A549 (cell line): ENCODE data around the gene BPIFA3. TPM values are rescaled to one million over a fixed set of nuclear protein-coding genes. Genes with fewer than 3 reads are reported as not detected.

Source experiments
- ATAC-seq, 2 experiments: fragments of 200-7000 bp in 1 of 2; fragments of >200 bp in 1 of 2; cut with Nextera tagmentation in 1 of 2; cut with Tn5 transposase in 1 of 2; 3 replicates each; pipeline versions ENCODE4 v1.8.0 to v1.9.1; 2018 to 2020; ENCODE audit warnings: mild to moderate bottlenecking in 1 of 2, moderate library complexity in 1 of 2
- CTCF ChIA-PET: fragments of 300-600 bp; sonication (Branson Sonifier 250); formaldehyde crosslinking; extraction: SDS; loops from one replicate; lab custom pipeline; 2021; ENCODE audit warnings: antibody characterized with exemption, inconsistent platforms; lab: Yijun Ruan, JAX
- POLR2A ChIA-PET: fragments of 350-600 bp; formaldehyde crosslinking; extraction: SDS; loops from one replicate; lab custom pipeline; 2021; ENCODE audit warnings: antibody characterized with exemption, inconsistent platforms; lab: Yijun Ruan, JAX
- DNase-seq, 2 experiments: peaks; one replicate each; pipeline versions ENCODE4 v3.0.0 to v3.0.0-alpha.2; 2011 to 2016; ENCODE audit warnings: low read depth in 1 of 2, low spot score in 1 of 2
- FAIRE-seq: peaks from 2 replicates; lab custom pipeline; 2011; peaks lifted over from hg19 to GRCh38; lab: Jason Lieb, UNC
- H3K27ac ChIP-seq, 2 experiments: fragments of >200 bp; sonication (Bioruptor Twin); formaldehyde crosslinking; 3 replicates each; pipeline ENCODE4 v1.5.1; 2016 to 2017
- H3K4me1 ChIP-seq: fragments of >200 bp; sonication (Bioruptor Twin); formaldehyde crosslinking; 3 replicates; pipeline ENCODE4 v1.6.1; 2016
- H3K4me2 ChIP-seq: fragments of >200 bp; sonication (Bioruptor Twin); formaldehyde crosslinking; 3 replicates; pipeline ENCODE4 v1.6.1; 2016
- H3K4me3 ChIP-seq: fragments of >200 bp; sonication (Bioruptor Twin); formaldehyde crosslinking; 3 replicates; pipeline ENCODE4 v1.5.1; 2016
- H3K9me3 ChIP-seq: fragments of >200 bp; sonication (Bioruptor Twin); formaldehyde crosslinking; 3 replicates; pipeline ENCODE4 v1.6.1; 2016
- ATOH8 ChIP-seq: fragments of 250-450 bp; sonication (Bioruptor Pico); IDR thresholded peaks from 2 replicates; pipeline ENCODE4 v1.5.0; 2020; ENCODE audit warnings: low read depth, mild to moderate bottlenecking, moderate library complexity
- CBX2 ChIP-seq: fragments of 200-600 bp; sonication (generic); IDR thresholded peaks from 2 replicates; pipeline ENCODE4 v1.6.1; 2016; ENCODE audit warnings: low read depth, mild to moderate bottlenecking, borderline replicate concordance
- CHD4 ChIP-seq: fragments of 200-600 bp; sonication (generic); IDR thresholded peaks from 2 replicates; pipeline ENCODE4 v1.6.1; 2016; ENCODE audit warnings: antibody characterized with exemption, mild to moderate bottlenecking, borderline replicate concordance
- EHMT2 ChIP-seq: fragments of 200-600 bp; sonication (generic); IDR thresholded peaks from 2 replicates; pipeline ENCODE4 v1.6.1; 2016; ENCODE audit warnings: antibody characterized with exemption, low read depth, mild to moderate bottlenecking, moderate library complexity
- FOSB ChIP-seq: fragments of 250-450 bp; sonication (Bioruptor Pico); IDR thresholded peaks from 2 replicates; pipeline ENCODE4 v1.5.0; 2020; ENCODE audit warnings: mild to moderate bottlenecking, moderate library complexity
- FOSL2 ChIP-seq, 2 experiments: fragments of 450-650 bp in 1 of 2; fragments of >200 bp in 1 of 2; sonication (Bioruptor Twin) in 1 of 2; formaldehyde crosslinking; IDR thresholded peaks; 2 replicates each; pipeline versions ENCODE4 v1.5.0 to v1.6.1; 2016 to 2020; ENCODE audit warnings: mild to moderate bottlenecking in 1 of 2, moderate library complexity in 1 of 2
- FOXS1 ChIP-seq: fragments of 250-450 bp; sonication (Bioruptor Pico); IDR thresholded peaks from 2 replicates; pipeline ENCODE4 v1.5.0; 2020; ENCODE audit warnings: mild to moderate bottlenecking, moderate library complexity
- GATA3 ChIP-seq: IDR thresholded peaks from 2 replicates; pipeline ENCODE4 v1.6.1; 2012; ENCODE audit warnings: borderline replicate concordance
- HMGXB4 ChIP-seq: fragments of 250-450 bp; sonication (Bioruptor Pico); IDR thresholded peaks from 2 replicates; pipeline ENCODE4 v1.5.0; 2021; ENCODE audit warnings: mild to moderate bottlenecking, moderate library complexity, borderline replicate concordance
- HOXA7 ChIP-seq: fragments of 250-450 bp; sonication (Bioruptor Pico); IDR thresholded peaks from 2 replicates; pipeline ENCODE4 v1.5.0; 2020; ENCODE audit warnings: mild to moderate bottlenecking, moderate library complexity
- HOXB13 ChIP-seq: fragments of 250-450 bp; sonication (Bioruptor Pico); IDR thresholded peaks from 2 replicates; pipeline ENCODE4 v1.5.0; 2020; ENCODE audit warnings: low read depth, mild to moderate bottlenecking, moderate library complexity
- HOXB5 ChIP-seq: fragments of 250-450 bp; sonication (Bioruptor Pico); IDR thresholded peaks from 2 replicates; pipeline ENCODE4 v1.5.0; 2020; ENCODE audit warnings: mild to moderate bottlenecking, moderate library complexity
- MAFK ChIP-seq: fragments of 450-650 bp; IDR thresholded peaks from 2 replicates; pipeline ENCODE4 v1.6.1; 2014; ENCODE audit not compliant: partially characterized antibody
- POLR2A ChIP-seq: IDR thresholded peaks from 2 replicates; pipeline ENCODE4 v1.6.1; 2012; ENCODE audit warnings: mild to moderate bottlenecking, low read length
- RAD21 ChIP-seq, 2 experiments: fragments of >200 bp in 1 of 2; sonication (Bioruptor Twin) in 1 of 2; formaldehyde crosslinking in 1 of 2; IDR thresholded peaks in 1 of 2; conservative IDR thresholded peaks in 1 of 2; 2 replicates in 1 of 2; 3 replicates in 1 of 2; pipeline ENCODE4 v1.6.1; 2012 to 2018; ENCODE audit warnings: inconsistent platforms in 1 of 2
- RARB ChIP-seq: fragments of 250-450 bp; sonication (Bioruptor Pico); IDR thresholded peaks from 2 replicates; pipeline ENCODE4 v1.8.0; 2021; ENCODE audit warnings: mild to moderate bottlenecking, moderate library complexity
- RCOR1 ChIP-seq: fragments of 150-350 bp; IDR thresholded peaks from 2 replicates; pipeline ENCODE4 v1.6.1; 2014; ENCODE audit warnings: antibody characterized with exemption, low read length, low read depth
- RFX5 ChIP-seq: fragments of 450-650 bp; IDR thresholded peaks from 2 replicates; pipeline ENCODE4 v1.7.1; 2014; ENCODE audit warnings: antibody characterized with exemption, mild to moderate bottlenecking, moderate library complexity
- RNF2 ChIP-seq: fragments of 200-600 bp; sonication (generic); IDR thresholded peaks from 2 replicates; pipeline ENCODE4 v1.6.1; 2016; ENCODE audit warnings: low read depth, mild to moderate bottlenecking, antibody characterized with exemption, moderate library complexity, borderline replicate concordance
- ZSCAN20 ChIP-seq: fragments of 250-450 bp; sonication (Bioruptor Pico); IDR thresholded peaks from 2 replicates; pipeline ENCODE4 v1.8.0; 2022; ENCODE audit warnings: mild to moderate bottlenecking, moderate library complexity
- WGBS: methylation state at CpG from one replicate; pipeline ENCODE4 v1.1.6; 2017; ENCODE audit errors: missing lambda C conversion rate; 5-methylcytosine and 5-hydroxymethylcytosine counted together
- polyA plus RNA-seq, 4 experiments: library from polyadenylated mRNA; depleted of rRNA in 3 of 4; stranded (reverse); fragments of >200 nt; fragmentation: RNase III in 1 of 4; extraction: RNeasy Plus Mini Kit Qiagen cat#74134 plus additional on column Dnase treatment in 1 of 4; gene quantifications; 2 replicates in 3 of 4; 3 replicates in 1 of 4; pipeline ENCODE4 v1.2.3, GENCODE V29; 2011 to 2017
- TF ChIP-seq, protein P1 (sequence below): IDR thresholded peaks from 2 replicates; pipeline ENCODE4 v1.6.1; 2012; ENCODE audit warnings: low read depth, borderline replicate concordance

Gene BPIFA3
- polyA plus RNA-seq, 2 of the 4 experiments (the other 2 are of a cell fraction) = not detected

DNA sequence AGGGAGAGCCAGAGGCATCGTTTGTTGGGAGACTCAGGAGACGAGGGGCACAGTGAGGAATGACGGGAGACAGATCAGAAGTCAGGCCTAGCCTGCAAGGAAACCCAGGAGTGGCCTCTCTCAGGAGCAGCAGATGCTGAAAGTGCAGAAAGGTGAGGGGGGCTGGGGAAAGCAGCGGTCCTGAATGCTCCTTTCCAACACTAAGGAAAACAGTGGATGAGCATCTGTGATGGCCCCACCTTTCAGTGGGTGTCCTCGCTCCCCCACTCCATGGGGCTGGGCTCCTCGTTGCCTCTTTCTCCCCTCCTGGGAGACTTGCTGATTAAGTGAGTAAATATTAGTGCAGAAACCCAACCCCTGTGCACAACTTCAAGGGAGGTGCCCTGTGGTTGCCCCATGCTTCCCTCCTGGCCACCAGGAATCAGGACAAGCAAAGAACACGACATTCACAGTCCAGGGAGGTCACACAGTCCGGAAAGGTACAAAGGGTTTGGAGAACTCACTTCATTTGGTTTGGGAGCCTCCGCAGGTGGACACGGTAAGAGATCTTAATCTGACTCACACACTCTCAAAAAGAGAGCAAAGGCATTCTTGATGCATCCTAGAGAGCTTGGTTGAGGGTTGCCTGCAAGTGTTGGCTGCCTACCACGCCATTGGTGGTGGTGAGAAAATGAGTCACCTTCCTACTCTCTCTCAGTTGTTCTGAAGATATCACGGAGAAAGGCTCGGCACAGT, 56.1 kb downstream of the BPIFA3 start:
- Histone ChIP-seq H3K4me1 (peaks cover 5% of the 10 kb centered on the region; the same call in 2 of the 3 replicates), H3K9me3 (no peaks in the 10 kb centered on the region), H3K4me2 (no peak overlapping the region), H3K4me3 (no peak overlapping the region), H3K27ac (no peak overlapping the region)
- FAIRE-seq (no peak), ATAC-seq (no peak), DNase-seq (no peak)
- POLR2A ChIA-PET = no interaction called here
- CTCF ChIA-PET = interaction anchor here (1.7 kb wide), 1 partner anchor 10 kb away, joined by 5 read pairs; no protein-coding TSS in a partner anchor
- 41% methylated on average over 13 of the region's 13 CpGs for WGBS
- TF ChIP-seq CBX2 = no peak
- TF ChIP-seq HOXB13 (CRISPR knock-in tag) = no peak
- no peak for TF ChIP-seq FOXS1 (CRISPR knock-in tag)

DNA sequence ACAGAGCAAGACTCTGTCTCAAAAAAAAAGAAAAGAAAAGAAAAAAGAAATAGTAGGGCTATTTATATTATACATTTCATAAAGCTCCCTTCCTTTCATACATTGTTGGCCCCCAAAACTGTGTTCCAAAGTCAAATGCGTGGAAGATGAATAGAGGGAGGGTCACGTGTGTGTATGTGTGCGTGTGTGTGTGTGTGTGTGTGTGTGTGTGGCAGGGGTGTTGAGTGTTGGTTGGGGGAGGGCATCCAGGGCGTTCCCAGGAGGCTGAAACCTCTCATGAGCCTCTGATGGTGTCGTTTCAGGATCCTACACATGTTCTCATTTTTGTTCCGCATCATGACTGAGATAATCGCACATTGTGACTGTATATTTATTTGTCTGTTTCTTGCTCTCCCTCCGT, 58.1 kb downstream of the BPIFA3 start:
- Histone ChIP-seq H3K4me1 (peaks cover 5% of the 10 kb centered on the region; the same call in 2 of the 3 replicates), H3K4me2 (no peak overlapping the region)
- no peak for TF ChIP-seq FOXS1 (CRISPR knock-in tag)
- TF ChIP-seq, protein P1, sequence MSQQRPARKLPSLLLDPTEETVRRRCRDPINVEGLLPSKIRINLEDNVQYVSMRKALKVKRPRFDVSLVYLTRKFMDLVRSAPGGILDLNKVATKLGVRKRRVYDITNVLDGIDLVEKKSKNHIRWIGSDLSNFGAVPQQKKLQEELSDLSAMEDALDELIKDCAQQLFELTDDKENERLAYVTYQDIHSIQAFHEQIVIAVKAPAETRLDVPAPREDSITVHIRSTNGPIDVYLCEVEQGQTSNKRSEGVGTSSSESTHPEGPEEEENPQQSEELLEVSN = no peak
- TF ChIP-seq HMGXB4 (CRISPR knock-in tag) = no peak
- no peak for TF ChIP-seq FOSL2 (IDR thresholded peaks at IDR 0.05)
- TF ChIP-seq FOSL2 (CRISPR knock-in tag; IDR thresholded peaks at IDR 0.05) = no peak
- TF ChIP-seq POLR2A = no peak
- TF ChIP-seq RAD21 (conservative IDR thresholded peaks at IDR 0.05 in 1 of 2, IDR thresholded peaks at IDR 0.05 in 1 of 2) = no peak
- no peak for TF ChIP-seq MAFK
- no peak for TF ChIP-seq EHMT2
- TF ChIP-seq FOSB (CRISPR knock-in tag) = no peak
- TF ChIP-seq ZSCAN20 (CRISPR knock-in tag) = no peak
- TF ChIP-seq HOXA7 (CRISPR knock-in tag) = no peak
- TF ChIP-seq HOXB13 (CRISPR knock-in tag) = no peak
- no peak for TF ChIP-seq RFX5
- TF ChIP-seq GATA3 = no peak
- no peak for TF ChIP-seq RCOR1
- TF ChIP-seq RNF2 = no peak
- no peak for TF ChIP-seq RARB
- no peak for TF ChIP-seq ATOH8
- TF ChIP-seq CHD4 = no peak
- no peak for TF ChIP-seq HOXB5 (CRISPR knock-in tag)
- TF ChIP-seq, all 56 proteins: peak for 0
- ChIA-PET POLR2A (no interaction called here), CTCF (interaction anchor here (0.7 to 1.7 kb wide), 4 partner anchors 10 to 76 kb away, joined by 3 to 5 read pairs (median 4); no protein-coding TSS in a partner anchor)
- Histone ChIP-seq H3K27ac (no peak overlapping the region), H3K9me3 (no peaks in the 10 kb centered on the region), H3K4me3 (no peak overlapping the region)
- no peak for FAIRE-seq
- ATAC-seq = no peak
- no peak for DNase-seq
- 63% methylated on average over 8 of the region's 8 CpGs for WGBS
